Activated gamma-delta T cell treated with Interleukin-2 at 50 U/mL for 16 hours (primary cell): ENCODE measurements around the gene ACBD6.
A peak's percentile ranks its signal among the peaks of the same experiment; 100 is the strongest.
"Not testable (repeated sequence)": the region's sequence is repeated elsewhere in the genome, so short reads cannot be mapped to it uniquely, and the experiment has no call there.

Source experiments
- DNase-seq: peaks from one replicate; pipeline ENCODE4 v3.0.0-alpha.2; 2020

Gene ACBD6

GRCh38 chr1:180502361-180503279, at the start of gene ACBD6:
TSS of gene ACBD6 (minus strand) at chr1:180502577. CDS start at chr1:180502266, 311 bp downstream.
- peak; percentile 76 for DNase-seq

GRCh38 chr1:180551997-180552396, 49.6 kb upstream of the ACBD6 start:
- DNase-seq: no peak

- no peak for DNase-seq
Observed at GRCh38 chr1:180550241-180550640, 47.9 kb upstream of the ACBD6 start.

- not testable (repeated sequence) for DNase-seq
Observed at GRCh38 chr1:180549770-180550169, 47.4 kb upstream of the ACBD6 start.

- no peak for DNase-seq
Observed at GRCh38 chr1:180548686-180549317, 46.4 kb upstream of the ACBD6 start.

GRCh38 chr1:180545991-180546390, 43.6 kb upstream of the ACBD6 start:
- DNase-seq: no peak

GRCh38 chr1:180544050-180544449, 41.7 kb upstream of the ACBD6 start:
- no peak for DNase-seq

GRCh38 chr1:180542838-180543145, 40.4 kb upstream of the ACBD6 start:
- DNase-seq: no peak

GRCh38 chr1:180542113-180542837, 39.9 kb upstream of the ACBD6 start:
- no peak for DNase-seq

GRCh38 chr1:180540697-180541594, 38.6 kb upstream of the ACBD6 start:
- no peak for DNase-seq

GRCh38 chr1:180539136-180539535, 36.8 kb upstream of the ACBD6 start:
- DNase-seq: no peak

- DNase-seq: no peak
Observed at GRCh38 chr1:180536821-180537372, 34.5 kb upstream of the ACBD6 start.

- DNase-seq: no peak
Observed at GRCh38 chr1:180535418-180535999, 33.1 kb upstream of the ACBD6 start.

- DNase-seq: no peak
Observed at GRCh38 chr1:180534214-180534613, 31.8 kb upstream of the ACBD6 start.

- DNase-seq: peak; percentile 40
Observed at GRCh38 chr1:180533266-180533987, 31.1 kb upstream of the ACBD6 start.

GRCh38 chr1:180532854-180533253, 30.5 kb upstream of the ACBD6 start:
- no peak for DNase-seq

- DNase-seq: no peak
Observed at GRCh38 chr1:180530501-180530900, 28.1 kb upstream of the ACBD6 start.

GRCh38 chr1:180528868-180529470, 26.6 kb upstream of the ACBD6 start:
- no peak for DNase-seq

GRCh38 chr1:180527101-180527669, 24.8 kb upstream of the ACBD6 start:
- DNase-seq: no peak

GRCh38 chr1:180525715-180526039, 23.3 kb upstream of the ACBD6 start:
- DNase-seq: no peak
